HG02884 (cell line): Measurements from ENCODE around the gene ZNF512B.
A peak's percentile ranks its signal among the peaks of the same experiment; 100 is the strongest.
"Not testable (repeated sequence)": the region's sequence is repeated elsewhere in the genome, so short reads cannot be mapped to it uniquely, and the experiment has no call there.

Experiments used
- ATAC-seq: cut with Tn5 transposase; IDR thresholded peaks from one replicate; pipeline ENCODE4 v1.9.1; 2021; ENCODE audit warnings: mild to moderate bottlenecking, moderate library complexity; ENCODE audit not compliant: unreplicated experiment

The ZNF512B gene

GRCh38 chr20:63963784-63964301 lies 5.9 kb downstream of the ZNF512B start:
- ATAC-seq: no peak

DNA sequence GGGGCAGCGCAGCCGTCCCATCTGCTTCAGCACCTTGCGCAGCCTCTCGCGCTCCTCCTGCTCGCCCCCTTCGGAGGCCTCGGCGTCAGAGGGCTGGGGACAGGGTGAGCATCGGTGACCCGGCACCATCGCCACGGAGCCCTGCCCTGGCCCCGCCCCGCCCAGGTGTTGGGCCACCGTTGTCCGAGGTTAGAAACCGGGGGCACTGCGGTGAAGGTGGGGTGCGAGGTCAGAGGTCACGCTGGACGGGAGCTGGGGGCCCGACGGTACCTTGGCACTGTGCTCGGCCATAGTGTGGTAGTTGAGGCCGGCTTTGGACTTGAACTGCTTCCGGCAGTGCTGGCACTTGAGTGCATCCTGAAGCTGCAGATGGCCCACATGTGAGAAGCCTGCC lies 6.4 kb downstream of the ZNF512B start:
- no peak for ATAC-seq

GRCh38 chr20:63962426-63963347 lies 7.0 kb downstream of the ZNF512B start:
- ATAC-seq: no peak

DNA sequence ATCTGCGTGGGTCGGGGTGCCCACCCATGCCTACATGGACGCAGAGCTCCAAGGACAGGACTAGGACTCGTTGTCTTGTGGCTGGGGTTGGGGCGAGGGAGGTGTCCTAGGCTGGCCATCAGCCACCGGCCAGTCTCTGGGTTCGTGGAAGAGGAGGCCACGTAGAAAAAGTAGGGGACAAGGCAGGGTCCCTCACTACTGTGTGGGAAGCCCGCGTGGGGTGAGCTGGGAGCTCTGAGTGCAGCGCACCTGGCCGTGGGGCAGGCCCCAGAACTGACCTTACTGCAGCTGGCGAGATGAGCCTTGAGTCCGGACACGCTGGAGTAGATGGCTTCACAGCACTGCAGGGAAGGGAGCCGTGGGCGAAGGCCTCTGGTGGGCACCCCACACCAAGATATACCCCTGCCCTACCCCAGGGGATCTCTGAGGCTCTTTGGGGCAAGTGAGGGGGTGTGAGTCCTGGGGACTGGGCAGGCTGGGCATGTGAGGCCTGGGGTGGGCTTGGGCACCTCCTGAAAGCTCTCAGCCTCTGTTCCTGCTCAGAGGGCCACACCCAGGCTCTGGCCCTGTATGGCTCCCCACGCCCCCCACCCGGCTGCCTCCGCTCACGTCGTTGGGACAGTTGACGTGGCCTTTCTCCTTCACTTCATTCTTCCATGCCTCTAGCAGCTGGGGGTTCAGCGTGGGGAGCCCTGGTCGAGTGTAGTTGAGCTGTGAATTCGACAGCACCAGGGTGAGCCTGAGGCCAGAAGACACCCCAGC lies 7.9 kb downstream of the ZNF512B start:
- ATAC-seq: no peak

GRCh38 chr20:63960654-63961621 lies 8.8 kb downstream of the ZNF512B start:
- not testable (repeated sequence) for ATAC-seq

GRCh38 chr20:63959699-63960075 lies 10.0 kb downstream of the ZNF512B start:
- no peak for ATAC-seq

DNA sequence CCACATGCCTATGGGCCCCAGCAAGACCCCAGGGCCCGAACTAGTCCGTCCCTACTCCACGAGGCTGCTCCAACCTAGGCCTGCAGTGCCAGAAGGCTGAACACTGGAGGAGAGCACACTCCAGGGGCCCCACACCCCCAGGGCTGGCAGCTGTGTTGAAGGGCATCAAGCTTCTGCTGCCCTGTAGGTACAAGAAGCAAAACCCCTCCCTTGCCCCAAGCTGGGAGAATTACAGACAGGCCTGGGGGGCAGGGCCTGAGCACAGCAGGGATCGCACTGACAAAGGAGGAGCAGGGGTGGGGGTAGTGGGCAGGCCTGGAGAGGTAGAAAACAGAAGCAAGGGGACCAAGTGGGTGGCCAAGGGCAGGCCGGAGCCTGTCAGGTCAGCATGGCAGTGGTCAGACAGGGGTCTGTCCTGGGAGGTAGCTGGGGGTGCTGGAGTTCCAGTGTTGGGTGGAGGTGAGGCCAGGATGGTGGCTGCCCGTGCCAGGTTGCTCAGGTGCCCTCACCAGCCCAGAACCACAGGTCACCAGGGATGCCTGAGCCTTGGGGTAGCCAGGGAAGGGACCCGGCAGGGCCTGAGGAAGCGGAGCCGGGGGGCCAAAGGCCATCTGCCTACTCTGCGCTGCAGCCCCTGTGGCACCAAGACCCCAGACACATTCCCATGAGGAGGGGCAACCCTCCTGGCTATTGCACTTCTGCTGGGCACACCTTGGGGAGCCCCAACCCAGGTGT lies 10.6 kb downstream of the ZNF512B start:
- no peak for ATAC-seq

GRCh38 chr20:63958471-63958870 lies 11.3 kb downstream of the ZNF512B start:
- ATAC-seq: no peak

- no peak for ATAC-seq
These were observed 11.9 kb downstream of the ZNF512B start for GRCh38 chr20:63957690-63958441.

DNA sequence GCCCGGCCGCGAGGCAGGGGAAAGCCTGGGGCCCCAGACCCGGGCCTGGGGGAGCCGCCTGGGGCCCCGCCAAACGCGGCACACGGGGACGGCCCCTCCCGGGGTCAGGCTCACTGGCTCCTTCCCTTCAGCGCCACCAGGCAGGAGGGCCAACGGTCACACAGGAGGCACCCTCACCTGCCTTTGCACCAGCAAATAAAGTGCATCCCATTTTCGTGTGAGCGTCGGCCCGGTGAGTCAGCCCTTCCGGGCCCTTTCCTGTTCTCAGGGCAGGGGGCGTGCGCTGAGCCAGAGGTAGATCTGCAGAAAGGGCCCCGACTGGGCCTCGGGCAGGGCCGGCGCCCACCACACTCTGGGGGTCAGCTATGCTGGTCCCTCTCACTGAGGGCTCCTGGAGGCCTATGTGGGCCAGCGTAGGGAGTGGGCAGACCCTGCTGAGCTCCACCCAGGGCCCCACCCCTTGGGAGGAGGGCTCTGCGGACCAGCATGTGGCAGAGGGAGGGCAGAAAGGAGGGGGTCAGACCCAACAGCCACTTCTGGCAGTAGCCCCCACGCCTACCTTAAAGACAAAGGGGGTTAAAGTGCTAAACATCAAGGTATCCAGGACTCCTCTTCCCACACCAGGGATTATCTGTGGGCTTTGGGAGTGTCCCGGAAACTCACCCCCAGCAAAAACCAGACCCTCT lies 12.6 kb downstream of the ZNF512B start:
- ATAC-seq: no peak

DNA sequence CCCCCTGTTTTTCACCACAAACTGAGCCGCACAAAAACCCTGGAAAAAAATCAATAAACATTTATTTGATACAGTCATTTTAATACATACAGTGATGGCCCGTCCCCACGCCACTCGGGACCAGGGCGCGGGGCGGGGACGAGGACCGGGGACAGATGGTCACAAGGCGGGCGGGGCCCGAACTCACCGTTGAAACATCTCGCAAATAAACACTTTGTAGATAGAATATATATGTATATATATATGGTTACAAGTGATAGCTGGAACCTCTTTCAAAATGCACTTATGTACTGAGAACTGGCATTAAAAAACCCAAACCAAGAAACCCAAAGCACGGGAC lies 13.1 kb downstream of the ZNF512B start:
- peak; percentile 12 for ATAC-seq

GRCh38 chr20:63955827-63956663 lies 13.7 kb downstream of the ZNF512B start, which contains the start of gene UCKL1:
Gene UCKL1 (minus strand): TSS chr20:63956416. CDS start chr20:63956372, 44 bp downstream.
- peak; percentile 58 for ATAC-seq

- ATAC-seq: no peak
These were observed 14.4 kb downstream of the ZNF512B start for GRCh38 chr20:63955281-63955826.

- no peak for ATAC-seq
These were observed 15.8 kb downstream of the ZNF512B start for GRCh38 chr20:63953764-63954429.

GRCh38 chr20:63952769-63953168 lies 17.0 kb downstream of the ZNF512B start:
- no peak for ATAC-seq

DNA sequence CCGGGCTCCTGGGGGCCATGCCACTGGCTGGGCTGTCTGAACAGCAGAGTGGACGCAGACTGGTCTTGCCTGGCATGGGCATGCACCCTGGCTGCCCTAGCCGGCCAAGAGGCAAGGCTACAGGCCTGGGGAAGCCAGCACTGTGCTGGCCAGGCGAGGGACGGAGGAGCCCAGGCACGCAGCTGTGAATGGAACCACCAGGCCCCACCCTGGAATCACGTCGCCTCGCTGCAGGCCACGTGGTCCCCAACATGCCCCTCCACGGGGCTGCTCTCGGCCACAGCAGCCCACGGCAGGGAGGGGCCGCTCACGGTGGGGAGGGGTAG lies 17.6 kb downstream of the ZNF512B start:
- ATAC-seq: no peak
